NCI-H1436 (cell line): ENCODE data around the gene COA5.

Experiments
- DNase-seq: peaks from one replicate; lab custom pipeline; 2025; lab: John Stamatoyannopoulos, UW

The COA5 gene

GRCh38 chr2:98571796-98572195 lies 36.5 kb downstream of the COA5 start:
- no peak for DNase-seq

- DNase-seq = no peak
These were observed 37.1 kb downstream of the COA5 start for GRCh38 chr2:98571121-98571701.

DNA sequence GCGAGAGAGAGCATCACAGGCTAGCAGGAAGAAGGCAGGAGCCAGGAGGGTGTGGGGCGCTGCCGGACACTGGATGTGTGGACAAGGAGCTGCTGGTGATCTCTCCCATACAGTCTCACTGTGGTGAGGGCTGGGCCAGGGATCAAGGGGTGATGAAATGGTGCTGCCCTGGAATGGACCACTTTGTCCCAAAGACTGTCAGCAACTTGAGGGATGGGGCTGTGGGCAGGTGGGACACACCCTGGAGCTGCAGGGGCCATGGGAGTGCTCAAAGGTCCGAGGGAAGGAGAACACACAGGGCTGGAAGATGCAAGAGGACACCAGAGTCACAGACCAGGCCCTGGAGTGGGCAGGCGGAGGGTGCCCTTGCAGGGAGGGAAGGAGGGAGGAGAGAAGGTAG lies 38.0 kb downstream of the COA5 start:
- DNase-seq = no peak

DNA sequence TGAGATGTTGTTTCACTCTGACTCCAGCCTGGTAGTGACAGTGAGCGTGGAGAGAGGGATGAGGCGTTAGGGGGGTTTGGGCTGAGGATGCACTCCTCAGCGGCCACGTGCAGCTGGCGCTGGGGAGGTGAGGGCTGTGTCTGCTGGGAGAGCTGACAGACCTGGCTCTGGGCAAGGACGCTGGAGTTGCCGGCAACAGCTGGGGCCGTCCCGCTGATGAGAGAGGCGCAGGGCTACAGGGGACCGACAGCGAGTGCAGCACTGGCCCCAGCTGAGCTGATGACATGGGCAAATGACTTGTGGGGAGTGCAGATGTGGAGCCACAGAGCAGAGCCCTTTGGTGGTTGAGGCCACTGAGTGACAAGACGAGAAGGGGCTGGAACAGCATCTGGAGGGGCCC lies 38.4 kb downstream of the COA5 start:
- no peak for DNase-seq

DNA sequence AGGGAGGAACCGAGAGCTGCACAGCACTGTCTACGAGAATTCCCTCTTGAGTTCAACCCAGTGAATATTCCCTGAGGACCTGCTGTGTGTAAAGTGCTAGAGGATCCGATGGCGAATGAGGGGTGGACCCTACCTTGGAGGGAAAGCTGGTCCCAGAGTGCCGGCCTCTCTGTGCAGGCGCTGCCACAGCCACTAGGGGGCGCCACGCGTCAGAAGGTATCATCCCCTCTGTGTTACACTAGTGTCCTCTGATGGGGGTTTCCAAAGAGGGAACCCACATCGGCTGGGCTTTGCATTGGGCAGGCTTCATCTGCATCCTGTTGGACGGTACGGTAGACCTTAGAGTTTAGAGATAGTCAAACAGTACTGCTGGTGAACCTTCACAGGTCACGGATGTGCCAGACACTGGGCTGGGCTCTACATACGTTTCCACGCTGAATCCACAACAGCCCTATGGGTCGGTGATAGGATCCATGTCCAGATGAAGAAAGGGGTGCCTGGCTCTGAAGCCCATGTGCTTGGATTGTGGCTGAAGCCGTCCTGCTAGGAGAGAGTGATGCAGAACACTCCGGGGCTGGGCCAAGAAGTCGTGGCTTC lies 39.0 kb downstream of the COA5 start:
- DNase-seq = peak; percentile 21

GRCh38 chr2:98568161-98568956 lies 40.0 kb downstream of the COA5 start:
- no peak for DNase-seq

GRCh38 chr2:98565941-98566340 lies 42.4 kb downstream of the COA5 start:
- DNase-seq = no peak

DNA sequence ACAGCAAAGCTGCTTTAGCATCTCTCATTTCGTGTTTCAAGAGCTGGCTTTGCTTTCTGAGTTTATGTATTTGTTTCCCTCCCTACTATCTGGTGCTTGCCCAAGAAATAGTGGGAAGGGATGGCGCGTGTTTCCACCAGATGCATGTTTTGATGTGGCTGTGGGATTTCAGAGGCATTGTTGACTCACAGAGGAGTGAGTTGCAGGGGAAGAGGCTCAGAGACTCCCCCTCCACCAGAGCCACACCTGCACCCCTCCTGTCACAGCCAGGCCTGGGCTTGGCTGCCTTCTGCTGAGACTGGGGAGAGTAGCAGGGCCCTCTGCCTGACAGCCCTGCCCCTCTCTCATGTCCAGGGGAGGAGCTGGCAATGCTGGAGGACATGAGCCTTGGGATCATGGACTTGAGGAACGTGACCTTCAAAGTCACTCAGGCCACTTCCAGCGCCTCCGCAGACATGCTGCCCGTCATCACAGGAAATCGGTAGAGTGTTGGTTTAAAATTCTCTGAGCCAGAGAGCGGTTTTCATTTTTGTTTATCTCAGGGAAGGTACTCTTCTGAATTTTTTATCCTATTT lies 42.9 kb downstream of the COA5 start:
- DNase-seq = no peak

DNA sequence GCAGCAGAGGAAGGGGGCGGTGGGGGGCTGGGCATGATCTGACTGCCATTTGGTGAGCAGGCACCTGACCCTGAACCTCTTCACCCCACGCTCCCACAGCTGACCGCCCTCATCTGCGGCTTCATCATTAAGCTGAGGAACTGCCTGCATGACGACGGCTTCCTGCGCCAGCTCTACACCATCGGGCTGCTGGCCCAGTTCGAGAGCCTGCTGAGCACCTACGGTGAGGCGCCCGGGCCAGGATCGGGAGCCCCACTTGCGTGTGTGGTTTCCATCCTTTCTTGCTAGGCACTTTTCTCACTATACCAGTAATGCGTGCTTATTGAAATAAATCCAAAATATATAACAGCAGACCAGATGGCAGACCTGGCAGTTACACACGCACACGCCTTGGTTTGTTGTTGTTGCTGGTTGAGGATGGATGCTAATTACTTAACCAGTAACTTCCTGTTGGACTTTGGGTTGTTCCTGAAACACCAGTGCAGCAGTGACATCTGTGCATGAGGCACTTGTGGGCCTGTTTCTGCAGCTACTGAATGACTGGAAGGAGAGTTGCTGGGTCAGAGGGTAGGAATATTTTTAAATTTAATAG lies 43.7 kb downstream of the COA5 start:
- DNase-seq = no peak

- no peak for DNase-seq
These were observed 44.9 kb downstream of the COA5 start for GRCh38 chr2:98563394-98563793.

GRCh38 chr2:98561902-98562695 lies 46.2 kb downstream of the COA5 start:
- DNase-seq = no peak

- no peak for DNase-seq
These were observed 47.3 kb downstream of the COA5 start for GRCh38 chr2:98561018-98561417.

DNA sequence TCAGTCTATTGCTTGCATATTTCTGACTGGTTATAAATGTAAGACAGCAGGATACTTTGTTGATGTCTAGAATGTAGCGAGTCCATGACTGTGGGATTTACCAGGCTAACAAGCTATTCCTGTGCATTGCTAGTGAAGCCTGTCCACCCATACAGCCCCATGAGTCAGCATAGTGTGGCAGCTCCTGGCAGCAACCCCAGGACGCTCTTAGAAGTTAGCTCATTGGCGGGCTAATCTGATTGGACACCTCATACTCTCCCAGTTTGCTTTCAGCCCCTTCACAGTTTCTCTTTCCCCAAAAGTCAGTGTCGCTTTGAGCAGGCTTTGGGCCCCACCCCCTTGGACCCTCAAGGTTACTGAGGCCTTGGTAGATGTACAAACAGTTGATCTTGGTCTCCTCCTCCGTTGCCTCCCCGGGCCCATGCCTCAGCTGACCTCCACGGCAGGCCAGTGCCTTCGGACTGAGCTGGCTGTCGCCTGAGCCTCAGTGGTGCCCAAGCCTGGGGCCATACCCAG lies 48.0 kb downstream of the COA5 start:
- no peak for DNase-seq

- DNase-seq = no peak
These were observed 48.7 kb downstream of the COA5 start for GRCh38 chr2:98559581-98559980.

DNA sequence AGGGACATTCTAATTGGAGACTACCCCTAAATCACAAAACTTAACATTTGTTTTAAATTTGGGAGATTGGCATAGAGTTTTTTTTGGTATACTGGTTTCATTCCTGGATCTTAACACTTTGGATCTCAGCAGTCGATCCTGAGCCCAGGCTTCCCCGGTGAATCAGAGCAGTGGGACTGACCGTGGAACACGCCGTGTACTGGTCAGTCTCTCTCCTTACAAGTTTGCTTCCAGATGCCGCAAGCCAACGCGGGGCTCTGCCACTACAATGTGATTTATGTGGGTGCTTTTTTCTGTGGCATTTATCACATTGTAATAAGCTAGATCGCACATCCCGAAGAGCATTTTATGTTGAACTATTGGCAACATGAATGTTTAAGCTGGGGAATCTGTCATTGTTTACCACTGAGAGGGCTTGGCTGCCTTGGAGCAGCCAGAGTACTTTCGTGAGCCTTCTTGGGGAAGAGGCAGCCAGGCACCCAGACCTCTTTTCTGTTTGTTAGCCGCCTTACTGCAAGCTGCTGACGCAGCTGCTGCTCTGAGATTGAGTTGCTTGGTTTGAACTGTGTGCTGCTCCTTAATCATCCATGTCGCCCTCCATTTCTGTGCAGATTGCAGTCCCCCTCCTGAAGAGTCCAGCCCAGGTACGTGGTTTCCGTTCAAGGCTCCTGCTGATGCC lies 49.3 kb downstream of the COA5 start:
- no peak for DNase-seq

GRCh38 chr2:98556344-98557033 lies 51.8 kb downstream of the COA5 start:
- DNase-seq = no peak

DNA sequence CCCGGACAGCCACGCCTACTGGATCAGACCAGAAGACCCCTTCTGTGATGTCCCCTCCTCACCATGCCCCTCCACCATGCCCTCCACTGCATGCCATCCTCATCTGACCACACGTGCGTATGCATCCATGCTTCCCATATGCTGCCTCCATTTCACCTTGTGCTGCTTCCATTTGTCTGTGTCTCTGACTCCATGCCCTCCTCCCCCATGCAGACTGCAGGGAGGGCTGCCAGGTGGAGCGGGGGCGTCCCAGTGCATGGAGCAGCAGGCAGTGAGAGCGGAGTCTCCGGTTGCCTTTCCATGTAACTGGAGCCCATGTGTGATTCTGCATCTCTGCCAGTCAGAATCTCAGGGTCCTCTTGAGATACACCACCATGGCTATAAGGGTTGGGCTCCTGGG lies 52.6 kb downstream of the COA5 start:
- no peak for DNase-seq

GRCh38 chr2:98554116-98554861 lies 54.0 kb downstream of the COA5 start:
- no peak for DNase-seq

- DNase-seq = no peak
These were observed 55.7 kb downstream of the COA5 start for GRCh38 chr2:98552499-98553179.
